Vagina (tissue), 2 donors: ENCODE data around the gene PERM1. TPM values are rescaled to one million over a fixed set of nuclear protein-coding genes. Genes with fewer than 3 reads are reported as not detected.

Source experiments
- DNase-seq, 2 donors: peaks; one replicate each; pipeline ENCODE4 v3.0.0-alpha.2; 2017; ENCODE audit errors: extremely low spot score in 2 of 2
- H3K27ac ChIP-seq: fragments of 200-600 bp; sonication (generic); one replicate; pipeline ENCODE4 v1.5.1; 2019
- H3K27me3 ChIP-seq: fragments of 200-600 bp; sonication (generic); one replicate; pipeline ENCODE4 v1.5.1; 2019
- H3K36me3 ChIP-seq, 2 donors: fragments of 200-600 bp; sonication (generic); one replicate each; pipeline ENCODE4 v1.5.1; 2017 to 2019
- H3K4me1 ChIP-seq: fragments of 200-600 bp; sonication (generic); one replicate; pipeline ENCODE4 v1.5.1; 2019
- H3K4me3 ChIP-seq, 2 donors: fragments of 200-600 bp; sonication (generic); 1 replicate in 1 of 2; 2 replicates in 1 of 2; pipeline ENCODE4 v1.5.1; 2016 to 2019
- H3K9me3 ChIP-seq: fragments of 200-600 bp; sonication (generic); one replicate; pipeline ENCODE4 v1.5.1; 2019
- CTCF ChIP-seq, 3 experiments: fragments of 450-650 bp in 2 of 3; fragments of 200-600 bp in 1 of 3; sonication (generic) in 1 of 3; IDR thresholded peaks; one replicate each; pipeline ENCODE4 v1.5.1; 2017 to 2019; ENCODE audit warnings: antibody characterized with exemption in 3 of 3, mild to moderate bottlenecking in 2 of 3, moderate library complexity in 2 of 3
- POLR2A ChIP-seq, 2 donors: fragments of 450-650 bp; IDR thresholded peaks; one replicate each; pipeline ENCODE4 v1.6.1; 2017; ENCODE audit warnings: antibody characterized with exemption in 2 of 2, mild to moderate bottlenecking in 2 of 2, moderate library complexity in 2 of 2
- POLR2AphosphoS5 ChIP-seq, 2 donors: sonication (generic); formaldehyde crosslinking; IDR thresholded peaks; one replicate each; pipeline ENCODE4 v1.9.0; 2017; ENCODE audit warnings: antibody characterized with exemption in 2 of 2, mild to moderate bottlenecking in 2 of 2, low read depth in 1 of 2; ENCODE audit not compliant: insufficient read depth in 1 of 2
- intact Hi-C: fragments of 100-400 bp; cut with DNase I; formaldehyde crosslinking; loops from one replicate; pipeline ENCODE4 v1.15.1; 2023
- total RNA-seq: library from RNA; depleted of rRNA; stranded (reverse); fragments of >200 nt; gene quantifications from one replicate; pipeline ENCODE4 v1.2.3, GENCODE V29; 2016

Gene PERM1
- total RNA-seq, 1 donor from 2014 or later, result not detected

- Histone ChIP-seq H3K4me1 (peaks cover 39% of the 10 kb centered on the region), H3K27ac (no peak overlapping the region), H3K4me3 (no peak overlapping the region), H3K27me3 (peaks cover 4% of the 10 kb centered on the region), H3K9me3 (no peaks in the 10 kb centered on the region), H3K36me3 (no peaks in the 10 kb centered on the region)
- intact Hi-C loops, result no loop called here
- TF ChIP-seq POLR2A (IDR thresholded peaks at IDR 0.05), result no peak
- TF ChIP-seq CTCF (IDR thresholded peaks at IDR 0.05), result no peak
- TF ChIP-seq POLR2AphosphoS5 (IDR thresholded peaks at IDR 0.05; ENCODE audit: insufficient read depth in 1 of 2, low read depth in 1 of 2), result no peak
- DNase-seq, result no peak
Measured at GRCh38 chr1:970242-970972, 11.5 kb downstream of the PERM1 start.

GRCh38 chr1:969260-969855 is 12.5 kb downstream of the PERM1 start:
- no peak overlapping the region for H3K27ac ChIP-seq
- no peaks in the 10 kb centered on the region for H3K36me3 ChIP-seq
- no peak overlapping the region for H3K4me3 ChIP-seq
- H3K4me1 ChIP-seq, result peaks cover 36% of the 10 kb centered on the region
- intact Hi-C loops, result no loop called here
- DNase-seq, result no peak
- H3K27me3 ChIP-seq, result peaks cover 4% of the 10 kb centered on the region
- TF ChIP-seq CTCF (IDR thresholded peaks at IDR 0.05) (no peak), POLR2AphosphoS5 (IDR thresholded peaks at IDR 0.05; ENCODE audit: insufficient read depth in 1 of 2, low read depth in 1 of 2) (no peak), POLR2A (IDR thresholded peaks at IDR 0.05) (no peak)
- no peaks in the 10 kb centered on the region for H3K9me3 ChIP-seq

- Histone ChIP-seq H3K9me3 (no peaks in the 10 kb centered on the region), H3K27me3 (no peaks in the 10 kb centered on the region), H3K27ac (no peak overlapping the region), H3K4me1 (peaks cover 36% of the 10 kb centered on the region), H3K4me3 (peak overlapping the region; percentile 63 to 75), H3K36me3 (peaks cover 0 to 4% of the 10 kb centered on the region in 2 donors)
- intact Hi-C loops, result no loop called here
- no peak for DNase-seq
- TF ChIP-seq POLR2A (IDR thresholded peaks at IDR 0.05) (no peak), CTCF (IDR thresholded peaks at IDR 0.05) (no peak), POLR2AphosphoS5 (IDR thresholded peaks at IDR 0.05; ENCODE audit: insufficient read depth in 1 of 2, low read depth in 1 of 2) (no peak)
Measured at GRCh38 chr1:967466-968343, 14.2 kb downstream of the PERM1 start.

GRCh38 chr1:966704-967300 is 15.1 kb downstream of the PERM1 start:
- intact Hi-C loops, result no loop called here
- TF ChIP-seq POLR2AphosphoS5 (IDR thresholded peaks at IDR 0.05; ENCODE audit: insufficient read depth in 1 of 2, low read depth in 1 of 2), result peak in 1 of 2 donors; percentile 88
- TF ChIP-seq POLR2A (IDR thresholded peaks at IDR 0.05), result no peak
- no peaks in the 10 kb centered on the region for H3K27me3 ChIP-seq
- no peaks in the 10 kb centered on the region for H3K9me3 ChIP-seq
- H3K36me3 ChIP-seq, result peaks cover 0 to 5% of the 10 kb centered on the region in 2 donors
- no peak for DNase-seq
- H3K4me3 ChIP-seq, result peak overlapping the region; percentile 63 to 75
- peaks cover 35% of the 10 kb centered on the region for H3K4me1 ChIP-seq
- H3K27ac ChIP-seq, result peak overlapping the region; percentile 97

- Histone ChIP-seq H3K9me3 (no peaks in the 10 kb centered on the region), H3K4me1 (peaks cover 34% of the 10 kb centered on the region)
Measured at GRCh38 chr1:966135-966703, 15.7 kb downstream of the PERM1 start, which contains the start of gene PLEKHN1. Gene PLEKHN1, plus strand, starts transcription at chr1:966482. Its CDS starts 50 bp downstream, at chr1:966532.

More at GRCh38 chr1:966135-966703, 15.7 kb downstream of the PERM1 start, which contains the start of gene PLEKHN1:
- H3K27ac ChIP-seq, result peak within 1 kb of the TSS; percentile 97
- TF ChIP-seq POLR2AphosphoS5 (IDR thresholded peaks at IDR 0.05; ENCODE audit: insufficient read depth in 1 of 2, low read depth in 1 of 2) (no peak), CTCF (IDR thresholded peaks at IDR 0.05) (no peak), POLR2A (IDR thresholded peaks at IDR 0.05) (no peak)
- no peak for DNase-seq
- H3K27me3 ChIP-seq, result no peaks in the 10 kb centered on the region
- intact Hi-C loops, result no loop called here
- H3K36me3 ChIP-seq, result peaks cover 0 to 5% of the 10 kb centered on the region in 2 donors
- peak within 1 kb of the TSS; percentile 63 to 75 for H3K4me3 ChIP-seq
